ENCODE measurements around the gene LAMP5.

DNA sequence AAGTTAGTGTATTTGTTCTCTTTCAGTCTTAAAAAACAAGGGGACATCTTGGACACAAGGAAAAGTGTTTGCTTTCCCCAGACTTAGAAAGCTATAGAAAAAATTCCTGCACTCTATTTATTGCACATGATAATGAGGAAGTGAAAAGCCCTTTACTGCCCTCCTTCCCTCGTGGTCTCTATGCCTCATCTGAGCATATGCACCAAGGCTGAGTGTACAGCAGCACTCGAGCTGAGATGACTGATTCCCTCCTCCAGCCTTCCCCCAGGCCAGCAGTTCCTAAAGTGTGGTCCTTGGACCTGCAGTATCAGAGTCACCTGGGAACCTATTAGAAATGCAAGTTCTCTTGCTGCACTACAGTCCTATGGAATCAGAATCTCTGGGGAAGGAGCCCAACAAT is 14.3 kb upstream of the LAMP5 start:
- TF ChIP-seq YY1 (IDR thresholded peaks at IDR 0.05; ENCODE audit: insufficient read depth, insufficient read length) (no peak), SUZ12 (IDR thresholded peaks at IDR 0.05; ENCODE audit: extremely low read depth, insufficient read depth, insufficient read length) (no peak), ZNF274 (IDR thresholded peaks at IDR 0.05; ENCODE audit: low read depth, low read length) (no peak)

Measured in NT2/D1 (cell line).